Thyroid gland (tissue), 4 donors: ENCODE data around the gene WASF2.
"Not testable (repeated sequence)": the region's sequence is repeated elsewhere in the genome, so short reads cannot be mapped to it uniquely, and the experiment has no call there.

Experiments used
- POLR2A ChIP-seq, 2 donors: fragments of 450-650 bp; IDR thresholded peaks; one replicate each; pipeline ENCODE4 v1.6.1; 2017; ENCODE audit warnings: antibody characterized with exemption in 2 of 2, mild to moderate bottlenecking in 2 of 2, moderate library complexity in 1 of 2
- TF ChIP-seq, protein P1 (sequence below), 6 experiments: fragments of 200-600 bp in 3 of 6; fragments of 450-650 bp in 3 of 6; sonication (generic) in 3 of 6; IDR thresholded peaks; one replicate each; pipeline ENCODE4 v1.5.1; 2016 to 2019; ENCODE audit warnings: antibody characterized with exemption in 6 of 6, mild to moderate bottlenecking in 2 of 6, inconsistent platforms in 1 of 6, moderate library complexity in 1 of 6

DNA sequence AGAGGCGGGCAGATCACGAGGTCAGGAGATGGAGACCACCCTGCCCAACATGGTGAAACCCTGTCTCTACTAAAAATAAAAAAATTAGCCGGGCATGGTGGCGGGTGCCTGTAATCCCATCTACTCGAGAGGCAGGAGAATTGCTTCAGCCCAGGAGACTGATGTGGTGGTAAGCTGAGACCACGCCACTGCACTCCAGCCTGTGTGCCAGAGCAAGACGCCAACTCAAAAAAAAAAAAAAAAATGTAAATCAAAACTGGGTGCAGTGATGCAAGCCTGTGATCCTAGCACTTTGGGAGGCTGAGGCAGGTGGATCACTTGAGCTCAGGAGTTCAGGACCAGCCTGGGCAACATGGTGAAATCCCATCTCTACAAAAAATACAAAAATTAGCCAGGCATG is 17.9 kb downstream of the WASF2 start:
- TF ChIP-seq, protein P1, sequence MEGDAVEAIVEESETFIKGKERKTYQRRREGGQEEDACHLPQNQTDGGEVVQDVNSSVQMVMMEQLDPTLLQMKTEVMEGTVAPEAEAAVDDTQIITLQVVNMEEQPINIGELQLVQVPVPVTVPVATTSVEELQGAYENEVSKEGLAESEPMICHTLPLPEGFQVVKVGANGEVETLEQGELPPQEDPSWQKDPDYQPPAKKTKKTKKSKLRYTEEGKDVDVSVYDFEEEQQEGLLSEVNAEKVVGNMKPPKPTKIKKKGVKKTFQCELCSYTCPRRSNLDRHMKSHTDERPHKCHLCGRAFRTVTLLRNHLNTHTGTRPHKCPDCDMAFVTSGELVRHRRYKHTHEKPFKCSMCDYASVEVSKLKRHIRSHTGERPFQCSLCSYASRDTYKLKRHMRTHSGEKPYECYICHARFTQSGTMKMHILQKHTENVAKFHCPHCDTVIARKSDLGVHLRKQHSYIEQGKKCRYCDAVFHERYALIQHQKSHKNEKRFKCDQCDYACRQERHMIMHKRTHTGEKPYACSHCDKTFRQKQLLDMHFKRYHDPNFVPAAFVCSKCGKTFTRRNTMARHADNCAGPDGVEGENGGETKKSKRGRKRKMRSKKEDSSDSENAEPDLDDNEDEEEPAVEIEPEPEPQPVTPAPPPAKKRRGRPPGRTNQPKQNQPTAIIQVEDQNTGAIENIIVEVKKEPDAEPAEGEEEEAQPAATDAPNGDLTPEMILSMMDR (IDR thresholded peaks at IDR 0.05) = not testable (repeated sequence)
- not testable (repeated sequence) for TF ChIP-seq POLR2A (IDR thresholded peaks at IDR 0.05)
